Psoas muscle (tissue), 8 donors: ENCODE measurements around the gene ZNF891. TPM values are rescaled to one million over a fixed set of nuclear protein-coding genes. Genes with fewer than 3 reads are reported as not detected.

Source experiments
- ATAC-seq, 4 donors: fragments of 200-7000 bp; cut with Tn5 transposase; one replicate each; pipeline ENCODE4 v1.9.1; 2020; ENCODE audit warnings: moderate library complexity in 3 of 4, mild to moderate bottlenecking in 2 of 4
- DNase-seq, 2 donors: peaks; one replicate each; pipeline ENCODE4 v3.0.0-alpha.2; 2020
- H3K27ac ChIP-seq: fragments of 200-600 bp; one replicate; pipeline ENCODE4 v1.8.0; 2022
- H3K27me3 ChIP-seq, 3 donors: fragments of 200-600 bp in 1 of 3; one replicate each; pipeline versions ENCODE4 v1.6.1 to v1.8.0; 2013 to 2022; ENCODE audit warnings: low read length in 2 of 3, mild to moderate bottlenecking in 2 of 3, moderate library complexity in 1 of 3; ENCODE audit not compliant: insufficient read depth in 3 of 3
- H3K36me3 ChIP-seq, 2 donors: fragments of 200-600 bp in 1 of 2; one replicate each; pipeline versions ENCODE4 v1.6.1 to v1.8.0; 2013 to 2022; ENCODE audit warnings: low read depth in 1 of 2, mild to moderate bottlenecking in 1 of 2, moderate library complexity in 1 of 2; ENCODE audit not compliant: insufficient read depth in 1 of 2
- H3K4me1 ChIP-seq: fragments of 200-600 bp; one replicate; pipeline ENCODE4 v1.8.0; 2022
- H3K4me3 ChIP-seq: fragments of 200-600 bp; one replicate; pipeline ENCODE4 v1.8.0; 2022; ENCODE audit warnings: mild to moderate bottlenecking
- H3K9me3 ChIP-seq: fragments of 200-600 bp; one replicate; pipeline ENCODE4 v1.8.0; 2022
- WGBS, 3 donors: extraction: QIAGEN DNeasy Blood & Tissue Kit; methylation state at CpG; one replicate each; pipeline versions ENCODE4 v1.1.6 to v1.1.7; 2013; 5-methylcytosine and 5-hydroxymethylcytosine counted together
- intact Hi-C, 2 donors: fragments of 100-400 bp; cut with DNase I; formaldehyde crosslinking; loops; one replicate each; pipeline versions ENCODE4 v1.11.0 to v1.14.2; 2022
- long read RNA-seq, 2 donors: library from polyadenylated mRNA; unstranded; transcript quantifications; one replicate each; pipeline ENCODE4 v2.0.0, GENCODE V29; 2021
- polyA plus RNA-seq, 3 donors: library from polyadenylated mRNA; stranded (reverse); fragments of 200-250 nt; gene quantifications; one replicate each; pipeline ENCODE4 v1.2.3, GENCODE V29; 2013
- total RNA-seq, 4 donors: library from RNA; stranded (reverse); fragmentation: NEBNext Ultra II Directional in 2 of 4; extraction: Animal tissue kit (Norgen Biotek cat#: 25700) in 2 of 4; gene quantifications; one replicate each; pipeline versions ENCODE4 v1.2.1 to v1.2.4, GENCODE V29; 2021 to 2023
- TF ChIP-seq, protein P1 (sequence below): fragments of 200-600 bp; IDR thresholded peaks from one replicate; pipeline ENCODE4 v1.8.0; 2022; ENCODE audit warnings: antibody characterized with exemption
- donor health status: healthy with polysubstance abuse.
- donor health status: DM: no; HTN: no; CAD: no; lungs with moderate emphysema.
- donor health status: Bipolar disorder and iron deficiency.
- donor health status: healthy.
- donor health status: DM: yes; HTN: yes; CAD: no.
- donor health status: DM: no; HTN: no; CAD: no.
- donor health status: DM: no; HTN: no; CAD: no.
- donor health status: DM: yes; HTN: yes; CAD: no.

Gene ZNF891
- total RNA-seq, result 1 to 10 TPM in 1 of 4 donors, under 1 TPM in 3; 0.69 to 1.1 (median 0.93) TPM
- polyA plus RNA-seq, result 1 to 10 TPM in 1 of 3 donors, under 1 TPM in 2; 0.24 to 1.1 (median 0.31) TPM
- long read RNA-seq, donor 1, full-length matches to known transcripts, result 1 of 2 reads
- long read RNA-seq, donor 1, partial matches to known transcripts, result 0 of 2 reads
- long read RNA-seq, donor 1, other reads (novel, unspliced or antisense), result 1 of 2 reads
- long read RNA-seq, donor 2, full-length matches to known transcripts, result 3 of 3 reads
- long read RNA-seq, donor 2, partial matches to known transcripts, result 0 of 3 reads
- long read RNA-seq, donor 2, other reads (novel, unspliced or antisense), result 0 of 3 reads

DNA sequence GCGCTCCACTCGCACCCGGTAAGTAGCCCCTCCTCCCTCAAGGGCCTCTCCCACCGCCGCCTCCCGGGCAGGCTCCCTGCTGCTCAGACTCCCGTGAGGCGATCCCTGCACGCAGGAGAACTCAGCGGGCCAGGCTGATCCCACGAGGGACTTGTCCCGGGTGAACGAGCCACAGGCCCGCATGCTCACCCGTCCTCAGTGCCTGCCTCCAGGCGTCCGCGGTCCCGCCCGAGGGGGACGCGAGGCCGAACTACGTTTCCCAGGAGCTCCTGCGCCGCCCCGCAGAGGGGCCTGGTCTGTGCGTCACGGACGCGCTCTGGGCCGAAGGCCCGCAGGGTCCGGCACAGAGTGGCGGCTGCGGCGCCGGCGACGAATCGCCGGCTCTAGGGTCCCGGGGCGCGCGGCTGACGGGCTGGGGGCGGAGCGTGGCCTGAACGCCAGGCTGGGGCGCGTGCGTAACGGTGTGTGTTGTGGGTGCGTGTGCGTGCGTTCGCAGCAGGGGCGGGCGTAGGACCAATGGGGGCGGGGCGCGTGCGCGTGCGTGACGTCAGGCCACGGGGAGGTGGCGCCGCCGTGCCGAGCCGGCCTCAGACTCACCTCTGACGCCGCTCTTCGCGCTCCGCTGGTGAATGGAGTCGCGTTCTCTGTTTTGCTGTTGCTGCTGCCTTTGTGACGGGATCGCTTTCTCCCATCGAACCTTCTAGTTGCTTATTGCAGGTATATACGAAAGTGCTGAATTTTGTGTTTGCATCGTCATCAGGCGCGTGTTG is at the start of gene ZNF891, which contains the start of gene ZNF10:
ZNF891 (minus strand) TSS at position 237 of the 770 bp plus-strand sequence. CDS start 8,356 bp downstream, outside the sequence.
ZNF10 (plus strand) TSS at position 590 of the 770 bp plus-strand sequence. CDS start 13,866 bp downstream, outside the sequence.
- peak; percentile 98 to 99 (median 98) for ATAC-seq
- H3K36me3 ChIP-seq, result peaks cover 14 to 38% of the 10 kb centered on the region in 2 donors
- 0% methylated on average over 70 to 87 of the region's 87 CpGs for WGBS, 3 donors
- peaks cover 7% of the 10 kb centered on the region for H3K4me1 ChIP-seq
- peak within 1 kb of the TSS; percentile 75 for H3K4me3 ChIP-seq
- peaks cover 74% of the 10 kb centered on the region for H3K9me3 ChIP-seq
- no peaks in the 10 kb centered on the region for H3K27me3 ChIP-seq
- intact Hi-C loops, result loop anchor here (2.0 to 5.0 kb wide), 5 partner anchors 49 to 363 kb away; partner anchors contain the start of genes ZNF26 (in 2 of the 2), ZNF140 (in 1 of the 2) and ZNF605 (in 1 of the 2)
- peak within 1 kb of the TSS; percentile 94 for H3K27ac ChIP-seq
- peak; percentile 96 to 98 for DNase-seq
- TF ChIP-seq, protein P1, sequence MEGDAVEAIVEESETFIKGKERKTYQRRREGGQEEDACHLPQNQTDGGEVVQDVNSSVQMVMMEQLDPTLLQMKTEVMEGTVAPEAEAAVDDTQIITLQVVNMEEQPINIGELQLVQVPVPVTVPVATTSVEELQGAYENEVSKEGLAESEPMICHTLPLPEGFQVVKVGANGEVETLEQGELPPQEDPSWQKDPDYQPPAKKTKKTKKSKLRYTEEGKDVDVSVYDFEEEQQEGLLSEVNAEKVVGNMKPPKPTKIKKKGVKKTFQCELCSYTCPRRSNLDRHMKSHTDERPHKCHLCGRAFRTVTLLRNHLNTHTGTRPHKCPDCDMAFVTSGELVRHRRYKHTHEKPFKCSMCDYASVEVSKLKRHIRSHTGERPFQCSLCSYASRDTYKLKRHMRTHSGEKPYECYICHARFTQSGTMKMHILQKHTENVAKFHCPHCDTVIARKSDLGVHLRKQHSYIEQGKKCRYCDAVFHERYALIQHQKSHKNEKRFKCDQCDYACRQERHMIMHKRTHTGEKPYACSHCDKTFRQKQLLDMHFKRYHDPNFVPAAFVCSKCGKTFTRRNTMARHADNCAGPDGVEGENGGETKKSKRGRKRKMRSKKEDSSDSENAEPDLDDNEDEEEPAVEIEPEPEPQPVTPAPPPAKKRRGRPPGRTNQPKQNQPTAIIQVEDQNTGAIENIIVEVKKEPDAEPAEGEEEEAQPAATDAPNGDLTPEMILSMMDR, result no peak

DNA sequence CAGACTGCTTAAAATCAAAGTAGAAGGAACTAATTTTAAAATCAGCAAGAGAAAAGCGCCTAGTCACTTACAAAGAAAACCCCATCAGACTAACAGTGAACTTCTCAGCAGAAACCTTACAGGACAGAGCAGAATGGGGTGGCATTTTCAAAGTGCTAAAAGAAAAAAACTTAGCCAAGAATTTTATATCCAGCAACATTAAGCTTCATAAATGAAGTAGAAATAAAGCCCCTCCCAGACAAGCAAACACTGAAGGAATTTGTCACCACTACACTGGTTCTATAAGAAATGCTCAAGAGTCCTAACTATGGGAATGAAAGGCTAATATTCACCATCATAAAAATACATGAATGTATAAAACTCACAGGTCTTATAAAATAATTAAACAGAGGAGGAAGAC is 44.8 kb upstream of the ZNF891 start:
- H3K4me1 ChIP-seq, result no peaks in the 10 kb centered on the region
- ATAC-seq, result no peak
- 61 to 74% (median 65%) methylated on average over 1 of the region's 1 CpG for WGBS, 3 donors
- no peaks in the 10 kb centered on the region for H3K36me3 ChIP-seq
- TF ChIP-seq, protein P1, result no peak
- H3K4me3 ChIP-seq, result no peak overlapping the region
- no peaks in the 10 kb centered on the region for H3K27me3 ChIP-seq
- no peak overlapping the region for H3K27ac ChIP-seq
- intact Hi-C loops, result no loop called here
- no peak for DNase-seq
- peaks cover 54% of the 10 kb centered on the region for H3K9me3 ChIP-seq

DNA sequence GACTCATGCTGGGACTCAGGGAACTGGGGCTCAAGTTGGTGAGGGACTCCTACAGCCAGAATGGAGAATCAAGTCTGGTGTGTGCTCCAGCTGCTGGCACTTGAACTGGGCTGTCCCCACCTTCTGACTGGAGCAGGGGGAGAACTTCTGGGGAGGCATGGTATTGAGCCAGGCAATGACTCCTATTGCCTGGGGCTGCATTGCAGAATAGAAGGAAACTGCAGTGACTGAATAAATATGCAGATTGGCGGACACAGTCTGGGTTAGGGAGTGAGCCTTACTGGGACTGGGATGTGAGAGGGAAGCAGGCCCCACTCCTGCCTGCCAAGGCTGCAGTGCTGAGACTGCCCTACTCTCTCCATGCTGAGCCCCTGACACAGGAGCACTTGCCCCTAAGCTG is 42.4 kb upstream of the ZNF891 start:
- no peak overlapping the region for H3K4me3 ChIP-seq
- no peak for ATAC-seq
- no peaks in the 10 kb centered on the region for H3K27me3 ChIP-seq
- no peak overlapping the region for H3K27ac ChIP-seq
- DNase-seq, result no peak
- H3K9me3 ChIP-seq, result peaks cover 45% of the 10 kb centered on the region
- no peaks in the 10 kb centered on the region for H3K36me3 ChIP-seq
- 80 to 83% (median 81%) methylated on average over 1 of the region's 1 CpG for WGBS, 3 donors
- intact Hi-C loops, result no loop called here
- no peaks in the 10 kb centered on the region for H3K4me1 ChIP-seq
- TF ChIP-seq, protein P1, result no peak

DNA sequence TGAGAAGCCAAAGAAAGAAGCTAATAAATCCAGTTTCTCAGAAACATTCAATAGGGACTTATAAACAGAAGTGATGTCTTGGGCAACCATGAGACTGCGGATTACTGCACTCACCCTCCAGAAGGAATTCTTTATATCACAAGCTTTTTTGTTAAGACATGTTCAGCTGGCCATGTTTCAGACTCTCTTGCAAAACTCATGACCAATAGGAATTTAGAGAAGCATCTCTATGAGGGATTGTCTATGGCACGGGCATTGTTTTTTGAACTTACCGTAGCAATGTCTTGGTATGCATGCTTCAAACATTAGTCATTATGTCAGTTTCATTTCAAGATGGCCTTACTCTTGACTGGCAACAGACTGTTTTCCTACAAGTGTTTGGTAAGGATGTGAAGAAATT is 35.7 kb upstream of the ZNF891 start:
- ATAC-seq (no peak), DNase-seq (no peak)
- Histone ChIP-seq H3K27ac (no peak overlapping the region), H3K27me3 (no peaks in the 10 kb centered on the region), H3K9me3 (peaks cover 66% of the 10 kb centered on the region), H3K36me3 (no peaks in the 10 kb centered on the region), H3K4me3 (no peak overlapping the region), H3K4me1 (no peaks in the 10 kb centered on the region)
- 89 to 92% (median 91%) methylated on average over 3 of the region's 3 CpGs for WGBS, 3 donors
- intact Hi-C loops, result no loop called here
- TF ChIP-seq, protein P1, result no peak
